GM10266 (cell line): ENCODE results near the gene SNRNP40.
"Not testable (repeated sequence)": the region's sequence is repeated elsewhere in the genome, so short reads cannot be mapped to it uniquely, and the experiment has no call there.

Experiments used
- DNase-seq: peaks from one replicate; pipeline ENCODE4 v3.0.0; 2012; ENCODE audit errors: extremely low spot score
- TF ChIP-seq, protein P1 (sequence below): IDR thresholded peaks from 2 replicates; pipeline ENCODE4 v1.5.1; 2012; ENCODE audit warnings: mild to moderate bottlenecking, low read depth; ENCODE audit not compliant: control insufficient read depth, insufficient read depth; ENCODE audit errors: missing control alignments

SNRNP40 gene

DNA sequence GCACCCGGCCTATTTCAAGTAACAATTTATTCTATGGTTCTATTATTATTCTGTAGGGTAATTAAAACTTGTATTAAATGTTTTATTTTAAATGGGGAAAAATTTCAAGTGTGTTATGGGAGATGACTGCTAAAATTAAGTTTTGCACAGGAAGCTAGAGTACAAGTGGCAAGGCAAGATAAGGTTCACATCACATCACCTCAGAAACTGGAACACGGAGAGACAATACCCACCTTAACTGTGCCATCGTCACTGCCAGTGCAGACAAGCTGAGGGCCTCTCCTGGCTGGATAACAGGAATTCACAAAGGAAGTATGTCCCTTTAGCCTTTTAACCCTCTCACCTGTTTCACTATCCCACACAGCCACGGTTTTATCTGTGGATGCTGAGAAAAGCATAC lies 7.6 kb downstream of the SNRNP40 start:
- no peak for DNase-seq
- TF ChIP-seq, protein P1, sequence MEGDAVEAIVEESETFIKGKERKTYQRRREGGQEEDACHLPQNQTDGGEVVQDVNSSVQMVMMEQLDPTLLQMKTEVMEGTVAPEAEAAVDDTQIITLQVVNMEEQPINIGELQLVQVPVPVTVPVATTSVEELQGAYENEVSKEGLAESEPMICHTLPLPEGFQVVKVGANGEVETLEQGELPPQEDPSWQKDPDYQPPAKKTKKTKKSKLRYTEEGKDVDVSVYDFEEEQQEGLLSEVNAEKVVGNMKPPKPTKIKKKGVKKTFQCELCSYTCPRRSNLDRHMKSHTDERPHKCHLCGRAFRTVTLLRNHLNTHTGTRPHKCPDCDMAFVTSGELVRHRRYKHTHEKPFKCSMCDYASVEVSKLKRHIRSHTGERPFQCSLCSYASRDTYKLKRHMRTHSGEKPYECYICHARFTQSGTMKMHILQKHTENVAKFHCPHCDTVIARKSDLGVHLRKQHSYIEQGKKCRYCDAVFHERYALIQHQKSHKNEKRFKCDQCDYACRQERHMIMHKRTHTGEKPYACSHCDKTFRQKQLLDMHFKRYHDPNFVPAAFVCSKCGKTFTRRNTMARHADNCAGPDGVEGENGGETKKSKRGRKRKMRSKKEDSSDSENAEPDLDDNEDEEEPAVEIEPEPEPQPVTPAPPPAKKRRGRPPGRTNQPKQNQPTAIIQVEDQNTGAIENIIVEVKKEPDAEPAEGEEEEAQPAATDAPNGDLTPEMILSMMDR, result no peak

DNA sequence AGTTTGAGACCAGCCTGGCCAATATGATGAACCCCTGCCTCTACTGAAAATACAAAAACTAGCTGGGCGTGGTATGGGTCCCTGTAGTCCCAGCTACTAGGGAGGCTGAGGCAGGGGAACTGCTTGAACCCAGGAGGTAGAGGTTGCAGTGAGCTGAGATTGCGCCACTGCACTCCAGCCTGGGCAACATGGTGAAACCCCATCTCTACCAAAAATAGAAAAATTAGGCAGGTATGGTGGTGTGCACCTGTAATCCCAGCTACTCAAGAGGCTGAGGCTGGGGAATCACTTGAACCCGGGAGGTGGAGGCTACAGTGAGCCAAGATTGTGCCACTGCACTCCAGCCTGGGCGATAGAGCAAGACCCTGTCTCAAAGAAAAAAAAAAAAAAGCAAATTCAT lies 8.8 kb downstream of the SNRNP40 start:
- not testable (repeated sequence) for DNase-seq

DNA sequence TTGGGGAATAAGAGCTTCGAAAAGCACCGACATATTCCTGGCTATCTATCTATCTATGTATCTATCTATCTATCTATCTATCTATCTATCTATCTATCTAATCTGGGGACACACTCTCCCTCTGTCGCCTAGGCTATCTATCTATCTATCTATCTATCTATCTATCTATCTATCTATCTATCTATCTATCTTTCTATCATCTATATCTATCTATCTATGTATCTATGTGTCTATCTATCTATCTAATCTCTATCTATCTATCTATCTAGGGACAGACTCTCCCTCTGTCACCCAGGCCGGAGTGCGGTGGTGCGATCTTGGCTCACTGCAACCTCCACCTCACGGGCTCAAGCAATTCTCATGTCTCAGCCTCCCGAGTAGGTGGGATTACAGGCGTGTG lies 14.2 kb downstream of the SNRNP40 start:
- not testable (repeated sequence) for DNase-seq

DNA sequence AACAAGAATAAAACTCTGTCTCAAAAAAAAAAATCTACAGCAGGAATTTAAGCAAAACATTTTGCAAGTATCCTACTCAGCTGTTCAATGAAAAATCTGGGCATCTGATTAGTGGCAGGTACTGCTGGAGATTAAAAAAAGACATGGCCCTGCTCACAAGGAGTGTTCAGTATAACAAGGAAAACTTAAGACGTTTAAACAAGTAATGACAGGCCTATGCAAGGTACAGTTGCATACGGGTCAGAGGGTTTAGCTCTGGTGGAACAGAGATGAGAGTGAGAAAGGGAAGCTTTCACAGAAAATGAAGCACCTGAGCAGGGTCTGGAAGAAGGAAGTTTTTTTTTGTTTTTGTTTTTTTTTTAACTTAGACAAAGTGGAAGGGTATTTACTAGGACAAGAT lies 23.0 kb downstream of the SNRNP40 start:
- TF ChIP-seq, protein P1, result no peak
- no peak for DNase-seq

DNA sequence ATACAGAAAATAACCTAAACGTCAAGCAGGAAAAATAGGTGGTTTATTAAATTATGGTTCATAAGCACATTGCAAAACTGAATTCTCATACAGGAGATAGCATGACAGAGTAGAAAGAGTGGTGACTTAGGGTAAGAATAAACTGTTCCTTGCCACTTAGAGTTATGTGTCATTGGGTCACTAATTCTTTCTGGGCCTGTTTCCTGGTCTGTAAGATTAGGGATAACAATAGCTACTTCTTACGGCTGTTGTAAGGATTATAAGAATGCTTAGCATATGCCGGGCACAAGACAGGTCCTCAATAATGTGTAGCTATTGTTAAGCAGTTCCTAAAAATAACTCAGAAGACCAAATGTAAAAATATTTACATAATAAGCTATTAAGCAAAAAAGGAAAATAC lies 24.2 kb downstream of the SNRNP40 start:
- DNase-seq, result no peak
- TF ChIP-seq, protein P1, result no peak

DNA sequence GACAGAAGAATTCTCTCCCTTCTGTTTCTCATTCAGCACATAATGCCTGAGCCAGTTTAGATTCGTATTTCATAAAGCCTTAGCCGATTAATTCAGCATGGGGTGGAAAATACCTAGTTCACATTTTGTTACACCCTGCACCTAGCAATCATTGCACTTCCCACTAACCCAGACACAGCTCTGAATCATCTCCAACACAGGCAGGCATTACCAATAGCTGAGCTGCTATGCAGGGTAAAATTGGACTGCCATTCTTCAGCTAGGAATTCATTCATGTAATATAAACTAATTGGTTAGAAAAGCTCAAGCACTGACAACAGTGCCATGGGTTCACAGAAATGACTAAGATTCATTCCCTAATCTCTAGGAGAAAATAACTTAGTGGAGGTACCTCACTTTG lies 30.0 kb downstream of the SNRNP40 start:
- no peak for DNase-seq
- TF ChIP-seq, protein P1, result no peak

DNA sequence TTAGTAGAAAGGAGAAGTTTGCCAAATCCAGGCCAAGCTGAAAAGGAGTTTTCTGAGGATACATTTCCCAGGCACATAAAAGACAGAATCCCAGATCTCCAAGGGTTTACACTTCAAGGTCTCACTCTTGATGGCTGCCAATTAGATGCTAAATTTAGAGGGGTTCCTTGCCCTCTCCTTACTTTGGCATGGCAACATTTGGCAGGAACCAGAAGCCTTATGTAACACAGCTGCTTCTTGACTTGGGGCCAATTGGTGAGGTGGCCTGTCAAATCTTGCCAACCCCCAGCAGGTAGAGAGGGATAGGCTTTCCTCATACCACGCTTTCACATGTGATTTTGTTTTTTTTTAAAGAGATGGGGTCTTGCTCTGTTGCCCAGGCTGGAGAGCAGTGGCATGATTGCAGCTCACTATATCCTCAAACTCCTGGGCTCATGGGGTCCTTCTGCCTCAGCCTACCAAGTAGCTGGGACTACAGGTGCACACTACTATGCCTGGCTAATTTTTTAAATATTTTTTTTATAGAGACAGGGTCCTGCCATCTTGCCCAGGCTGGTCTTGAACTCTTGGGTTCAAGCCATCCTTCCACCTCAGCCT lies 31.7 kb downstream of the SNRNP40 start:
- TF ChIP-seq, protein P1, result no peak
- DNase-seq, result no peak

DNA sequence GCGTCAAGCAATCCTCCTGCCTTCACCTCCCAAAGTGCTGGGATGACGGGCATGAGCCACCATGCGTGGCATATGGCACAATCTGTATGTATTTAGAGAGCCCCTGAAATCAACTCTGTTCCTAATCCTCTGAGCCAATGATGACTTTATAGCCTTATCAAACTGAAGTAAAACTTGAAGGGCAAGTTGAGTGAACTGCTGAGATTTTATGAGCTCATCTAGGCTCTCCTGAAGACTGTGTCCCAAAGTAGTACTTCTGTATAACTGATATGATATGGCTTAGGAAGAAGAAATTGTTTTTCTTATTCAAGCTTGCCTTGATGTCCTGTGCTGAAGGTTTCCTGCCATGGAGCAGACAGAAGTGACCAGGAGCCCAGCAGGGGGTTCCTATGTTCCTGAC lies 33.2 kb downstream of the SNRNP40 start:
- DNase-seq, result no peak
- TF ChIP-seq, protein P1, result no peak

DNA sequence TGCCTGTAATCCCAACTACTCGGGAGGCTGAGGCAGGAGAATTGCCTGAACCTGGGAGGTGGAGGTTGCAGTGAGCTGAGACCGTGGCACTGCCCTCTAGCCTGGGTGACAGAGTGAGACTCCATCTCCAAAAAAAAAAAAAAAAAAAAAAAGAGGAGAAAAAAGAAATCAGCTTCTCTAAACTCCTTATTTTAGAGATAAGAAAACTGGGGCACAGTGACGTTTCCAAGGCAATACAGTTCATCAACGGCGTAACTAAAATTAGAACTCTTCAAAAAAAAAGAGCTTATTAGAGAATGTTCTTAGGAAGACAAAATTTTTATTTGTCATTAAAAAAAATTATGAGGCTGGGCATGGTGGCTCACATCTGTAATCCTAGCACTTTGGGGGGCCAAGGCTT lies 34.2 kb downstream of the SNRNP40 start:
- DNase-seq, result not testable (repeated sequence)
